Measurements from ENCODE around the gene SBNO2.

The SBNO2 gene

DNA sequence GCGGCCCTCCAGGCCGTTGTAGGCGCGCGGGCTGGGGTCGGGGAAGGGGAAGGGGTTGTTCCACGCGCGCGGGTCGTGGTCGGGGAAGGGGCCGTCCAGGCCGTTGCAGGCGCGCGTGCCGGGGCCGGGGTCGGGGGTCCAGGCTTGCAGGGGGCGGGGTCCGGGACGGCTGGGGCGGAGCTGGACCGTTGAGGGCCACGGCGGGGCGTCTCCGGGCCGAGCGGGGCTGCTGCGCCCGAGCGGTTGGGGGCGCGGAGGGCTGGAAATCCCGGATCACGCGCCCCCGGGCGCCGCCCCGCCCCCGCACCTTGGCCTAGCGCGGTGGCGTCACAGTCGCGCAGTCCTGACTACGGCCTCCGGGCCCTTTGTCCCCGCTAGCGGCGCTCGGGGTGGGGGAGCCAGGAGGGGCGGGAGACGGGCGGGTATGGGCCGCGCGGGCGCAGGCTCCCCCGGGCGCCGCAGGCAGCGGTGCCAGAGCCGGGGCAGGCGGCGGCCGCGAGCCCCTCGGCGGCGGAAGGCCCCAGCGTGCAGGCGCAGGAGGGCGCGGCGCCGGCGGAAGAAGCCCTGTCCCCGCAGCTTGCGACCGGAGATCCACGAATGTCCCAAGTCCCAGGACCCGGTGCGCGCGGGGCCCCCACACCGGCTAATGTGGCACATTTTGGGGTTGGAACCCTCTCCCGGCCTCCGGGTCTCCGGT lies 69.6 kb downstream of the SBNO2 start:
- peak; percentile 4 for DNase-seq

GRCh38 chr19:1103708-1104310 lies 70.3 kb downstream of the SBNO2 start, which contains the start of gene GPX4:
TSS of gene GPX4 (plus strand) at chr19:1103994. CDS start at chr19:1104044, 50 bp downstream.
- DNase-seq, result peak; percentile 96

DNA sequence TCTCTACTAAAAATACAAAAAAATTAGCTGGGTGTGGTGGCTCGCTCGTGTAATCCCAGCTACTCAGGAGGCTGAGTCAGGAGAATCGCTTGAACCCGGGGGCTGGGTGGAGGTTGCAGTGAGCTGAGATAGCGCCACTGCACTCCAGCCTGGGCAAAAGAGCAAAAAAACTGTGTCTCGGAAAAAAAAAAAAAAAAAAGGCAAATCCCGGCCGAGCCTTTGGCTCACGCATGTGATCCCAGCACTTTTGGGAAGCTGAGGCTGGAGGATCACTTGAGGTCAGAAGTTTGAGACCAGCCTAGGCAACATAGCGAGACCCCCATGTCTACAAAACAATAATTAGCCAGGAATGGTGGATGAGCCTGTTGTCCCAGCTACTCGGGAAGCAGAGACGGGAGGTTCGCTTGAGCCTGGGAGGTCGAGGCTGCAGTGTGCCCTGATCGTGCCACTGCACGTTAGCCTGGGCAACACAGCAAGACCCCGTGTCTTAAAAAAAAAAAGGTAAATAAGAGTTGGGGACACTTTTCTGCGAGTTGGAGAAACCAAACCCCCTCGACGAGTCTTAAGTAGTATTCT lies 70.8 kb downstream of the SBNO2 start:
- DNase-seq, result no peak

GRCh38 chr19:1102407-1103131 lies 71.5 kb downstream of the SBNO2 start:
- no peak for DNase-seq

DNA sequence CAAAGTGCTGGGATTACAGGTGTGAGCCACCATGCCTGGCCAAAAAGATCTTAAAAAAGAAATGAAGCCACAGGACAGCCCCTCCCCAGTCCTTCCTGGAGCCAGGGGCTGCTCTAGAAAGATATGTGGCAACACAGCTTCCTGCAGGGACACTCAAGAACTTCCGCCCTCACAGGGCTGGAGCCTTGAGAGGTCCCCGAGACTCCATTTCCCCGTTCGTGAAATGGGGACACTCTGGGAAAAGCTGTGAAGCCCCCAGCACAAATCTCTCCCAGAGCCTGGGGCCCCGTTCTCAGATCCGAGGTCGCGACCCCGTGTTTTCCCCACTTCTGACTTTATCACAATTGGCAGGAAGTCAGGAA lies 72.8 kb downstream of the SBNO2 start:
- no peak for DNase-seq

GRCh38 chr19:1098177-1099051 lies 75.7 kb downstream of the SBNO2 start:
- no peak for DNase-seq

GRCh38 chr19:1097810-1098176 lies 76.3 kb downstream of the SBNO2 start:
- DNase-seq, result no peak

- DNase-seq, result peak; percentile 88
These were observed 78.9 kb downstream of the SBNO2 start, which contains the start of gene POLR2E for GRCh38 chr19:1094978-1095701. TSS of gene POLR2E (minus strand) at chr19:1095375. CDS start at chr19:1095315, 60 bp downstream.

DNA sequence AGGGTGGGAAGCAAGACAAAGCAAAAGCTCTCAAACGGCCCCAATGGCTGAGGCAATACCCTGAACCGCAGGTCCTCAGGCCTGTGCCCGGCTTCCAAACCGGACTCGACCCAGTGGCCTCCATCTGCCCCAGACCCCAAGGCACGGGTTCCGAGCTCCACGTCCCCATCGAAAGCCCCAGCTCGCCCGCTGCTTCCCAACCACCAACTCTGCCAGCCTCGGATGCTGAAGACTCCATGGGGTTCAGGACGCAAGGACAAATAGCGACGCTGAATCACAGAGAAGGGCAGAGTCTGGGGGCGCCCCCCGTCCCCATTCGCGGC lies 79.5 kb downstream of the SBNO2 start:
- DNase-seq, result no peak

DNA sequence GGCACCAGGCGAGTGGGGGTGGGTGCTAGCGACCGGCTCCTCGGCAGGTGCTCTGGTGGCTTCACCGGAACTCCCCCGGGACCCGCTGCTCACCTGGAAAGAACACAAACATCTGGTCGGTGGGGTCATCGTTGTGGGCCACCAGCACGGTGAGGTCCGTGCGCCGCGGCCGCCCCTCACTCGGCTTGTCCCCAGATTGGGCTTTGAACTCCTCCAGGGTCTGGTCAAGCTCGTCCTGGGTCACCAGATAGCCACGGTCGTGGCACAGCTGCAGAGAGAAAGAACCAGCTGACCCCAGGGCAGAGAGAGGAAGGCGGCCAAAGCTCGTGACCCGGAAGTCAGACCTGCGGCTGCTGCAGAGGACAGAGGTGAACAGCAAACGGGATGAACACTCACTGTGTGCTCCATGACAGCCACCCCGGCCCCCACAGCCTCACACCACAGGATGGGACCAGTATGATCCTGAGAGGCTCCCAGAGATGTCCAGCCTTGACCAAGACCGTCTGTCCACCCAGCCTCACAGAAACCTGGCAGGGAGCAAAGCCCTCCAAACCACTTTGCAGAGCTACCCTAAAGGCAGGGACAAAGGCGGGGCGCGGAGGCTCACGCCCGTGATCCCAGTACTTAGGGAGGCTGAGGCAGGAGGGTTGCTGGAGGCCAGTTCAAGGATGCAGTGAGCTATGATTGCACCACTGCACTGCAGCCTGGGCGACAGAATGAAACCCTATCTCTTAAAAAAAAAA lies 80.1 kb downstream of the SBNO2 start:
- DNase-seq, result no peak

GRCh38 chr19:1093330-1093729 lies 80.7 kb downstream of the SBNO2 start:
- no peak for DNase-seq

GRCh38 chr19:1091544-1092175 lies 82.4 kb downstream of the SBNO2 start:
- DNase-seq, result no peak

DNA sequence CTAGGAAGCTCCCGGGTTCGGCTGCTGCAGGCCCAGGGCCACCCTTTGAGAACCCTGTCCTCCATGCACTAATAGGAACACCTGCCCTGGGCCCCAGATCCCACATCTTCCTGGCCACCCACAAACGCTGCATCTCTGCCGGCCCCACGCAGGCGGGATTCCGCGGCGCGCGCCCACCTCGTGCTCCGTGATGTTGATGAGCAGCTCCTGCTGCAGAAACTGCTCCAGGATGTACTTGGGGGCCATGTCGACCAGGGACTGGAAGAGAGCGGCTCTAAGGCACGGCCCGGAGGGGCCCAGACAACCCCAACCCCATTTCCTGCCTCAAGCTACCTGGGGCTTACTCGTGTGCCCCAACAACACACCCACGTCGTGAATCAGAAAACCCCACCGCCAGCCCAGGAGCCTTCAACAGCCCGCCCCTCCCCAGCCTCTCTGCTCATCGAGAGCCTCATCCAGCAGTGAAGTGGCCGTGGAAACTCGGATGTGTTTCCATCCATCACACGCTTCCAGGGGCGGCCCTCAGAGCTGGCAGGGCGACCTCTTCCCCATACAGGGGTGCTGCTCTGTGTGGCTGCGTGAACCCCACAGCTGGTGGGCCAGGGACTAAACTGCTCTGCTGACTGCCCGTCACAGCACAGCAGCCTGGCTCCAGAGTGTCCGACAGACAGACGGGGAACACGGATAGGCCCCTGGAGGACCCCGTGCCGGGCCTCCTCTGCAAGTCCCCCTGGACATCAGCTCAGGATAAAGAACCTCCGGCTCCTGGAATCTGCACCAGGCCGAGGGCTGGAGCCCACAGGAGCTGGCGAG lies 83.1 kb downstream of the SBNO2 start:
- no peak for DNase-seq

DNA sequence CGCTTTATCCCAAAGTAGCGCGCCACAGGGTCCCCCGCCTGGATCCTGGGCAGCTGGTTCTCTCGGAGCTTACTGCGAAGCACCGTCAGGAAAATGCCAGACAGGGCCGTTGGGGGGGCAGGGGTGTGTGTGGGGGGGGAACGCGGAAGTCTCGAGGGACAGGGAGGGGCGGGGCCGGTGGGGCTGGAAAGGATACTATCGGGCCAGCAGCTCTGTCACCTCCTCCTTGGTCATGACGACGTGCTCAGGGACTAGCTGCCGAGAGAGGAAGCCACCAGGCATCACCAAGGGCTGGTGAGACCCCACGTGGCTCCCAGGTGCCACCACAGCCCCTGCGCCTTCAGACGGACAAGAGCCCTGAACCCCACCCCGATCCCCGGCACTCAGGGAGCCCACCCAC lies 84.2 kb downstream of the SBNO2 start:
- no peak for DNase-seq

- no peak for DNase-seq
These were observed 84.8 kb downstream of the SBNO2 start for GRCh38 chr19:1089126-1089771.

DNA sequence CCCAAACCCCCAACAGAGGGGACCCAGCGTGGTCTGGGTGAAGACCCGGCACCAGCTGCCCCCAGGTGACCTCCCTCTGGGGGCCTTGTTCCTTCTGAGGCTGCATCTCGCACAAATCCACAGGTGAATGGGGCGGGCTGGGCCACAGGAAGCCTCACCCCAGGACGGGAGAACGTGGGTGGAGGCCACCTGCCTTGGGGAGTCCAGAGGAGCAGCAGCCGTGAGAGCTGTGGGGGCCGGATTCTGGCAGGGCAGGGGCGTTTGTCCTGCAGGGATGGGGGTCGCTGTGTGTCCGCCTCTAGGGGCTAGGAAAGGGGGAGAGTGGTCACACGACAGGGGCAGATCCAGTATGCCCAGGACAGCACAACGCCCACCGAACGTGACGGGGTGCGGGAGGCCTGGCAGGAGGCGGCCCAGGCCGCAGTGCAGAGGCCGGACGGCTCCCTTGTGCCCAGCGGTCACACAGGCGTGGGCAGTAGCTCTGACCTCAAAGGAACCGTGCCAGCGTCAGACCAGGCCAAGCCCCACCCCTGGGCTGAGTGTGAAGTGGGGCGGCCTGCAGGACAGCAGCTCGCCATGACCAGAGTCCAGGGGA lies 85.6 kb downstream of the SBNO2 start:
- DNase-seq, result no peak

GRCh38 chr19:1087813-1088415 lies 86.2 kb downstream of the SBNO2 start:
- no peak for DNase-seq

GRCh38 chr19:1086613-1087012 lies 87.5 kb downstream of the SBNO2 start:
- no peak for DNase-seq
